Stimulated activated naive CD4-positive, alpha-beta T cell treated with Interleukin-2 at 50 U/mL for 16 hours (primary cell): ENCODE measurements around the gene DIMT1.

ENCODE experiments used
- DNase-seq: peaks from one replicate; lab custom pipeline; 2025; lab: John Stamatoyannopoulos, UW

The DIMT1 gene

GRCh38 chr5:62369039-62369438 is 34.7 kb downstream of the DIMT1 start:
- no peak for DNase-seq

- no peak for DNase-seq
Observed at GRCh38 chr5:62362701-62363100, 41.0 kb downstream of the DIMT1 start.

GRCh38 chr5:62354028-62354874 is 49.5 kb downstream of the DIMT1 start:
- DNase-seq = no peak

- no peak for DNase-seq
Observed at GRCh38 chr5:62348723-62349481, 54.8 kb downstream of the DIMT1 start.

- DNase-seq = no peak
Observed at GRCh38 chr5:62347928-62348327, 55.8 kb downstream of the DIMT1 start.

- no peak for DNase-seq
Observed at GRCh38 chr5:62346748-62347147, 57.0 kb downstream of the DIMT1 start.

- DNase-seq = no peak
Observed at GRCh38 chr5:62343428-62343827, 60.3 kb downstream of the DIMT1 start.

GRCh38 chr5:62342476-62342837 is 61.2 kb downstream of the DIMT1 start:
- DNase-seq = no peak

GRCh38 chr5:62341783-62342475 is 61.8 kb downstream of the DIMT1 start:
- no peak for DNase-seq

- no peak for DNase-seq
Observed at GRCh38 chr5:62340979-62341378, 62.7 kb downstream of the DIMT1 start.

GRCh38 chr5:62340392-62340791 is 63.3 kb downstream of the DIMT1 start:
- DNase-seq = no peak
